ENCODE results near the gene MAPK11.

MAPK11 gene

DNA sequence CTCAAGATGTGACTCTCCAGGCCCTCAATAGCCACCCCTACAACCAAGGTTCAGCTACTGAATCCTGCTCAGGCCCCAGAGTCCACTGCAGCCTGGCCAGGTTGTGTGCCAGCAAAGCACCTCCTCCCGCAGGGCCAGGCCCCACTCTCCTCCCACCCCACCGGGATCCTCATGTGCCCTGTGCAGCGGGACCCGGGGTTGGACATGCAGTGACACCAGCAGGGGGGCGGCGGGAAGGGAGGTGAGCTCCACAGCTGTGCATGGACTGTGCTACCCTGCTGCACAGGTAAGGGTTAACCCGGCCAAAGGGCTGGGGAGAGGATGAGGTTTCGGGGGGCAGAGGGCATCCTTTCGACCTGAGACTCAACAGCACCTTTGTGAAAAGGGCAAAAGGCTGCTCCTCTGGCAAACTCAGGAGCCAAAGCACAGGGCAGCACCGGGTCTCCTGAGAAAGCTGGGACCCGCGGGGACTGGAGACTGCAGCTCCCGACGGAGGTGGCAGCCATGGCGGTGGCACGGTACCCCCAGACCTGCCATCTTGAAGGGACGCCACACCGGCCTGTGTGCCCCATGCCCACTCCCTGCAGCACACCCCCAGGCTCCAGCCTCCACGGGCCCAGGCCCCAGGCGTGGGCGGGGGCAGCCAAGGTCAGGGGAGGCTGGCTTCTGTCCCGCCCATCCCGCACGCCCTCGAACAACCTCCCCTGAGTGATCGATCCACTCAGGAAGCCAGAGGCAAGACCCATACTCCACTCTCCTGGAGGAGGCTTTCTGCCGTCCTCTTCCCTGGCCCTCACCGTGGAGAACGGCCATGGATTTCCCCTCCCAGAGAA is 26.7 kb upstream of the MAPK11 start:
- no peak for DNase-seq

DNA sequence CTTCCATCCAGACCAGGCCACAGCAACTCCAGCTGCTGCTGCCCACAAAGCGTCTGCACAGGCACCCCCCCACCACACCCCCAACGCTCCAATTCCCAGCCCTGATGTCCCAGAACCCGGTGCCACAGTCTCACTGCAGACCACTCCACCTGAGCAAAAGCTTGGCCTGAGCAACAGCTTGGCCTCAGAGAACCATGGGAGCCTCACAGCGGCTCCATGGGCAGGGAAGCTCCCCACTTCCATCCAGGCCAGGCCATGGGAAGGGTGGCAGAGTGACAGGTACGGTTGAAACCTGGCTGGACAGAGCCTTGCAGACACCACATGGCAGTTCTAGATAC is 24.1 kb upstream of the MAPK11 start:
- DNase-seq: no peak

DNA sequence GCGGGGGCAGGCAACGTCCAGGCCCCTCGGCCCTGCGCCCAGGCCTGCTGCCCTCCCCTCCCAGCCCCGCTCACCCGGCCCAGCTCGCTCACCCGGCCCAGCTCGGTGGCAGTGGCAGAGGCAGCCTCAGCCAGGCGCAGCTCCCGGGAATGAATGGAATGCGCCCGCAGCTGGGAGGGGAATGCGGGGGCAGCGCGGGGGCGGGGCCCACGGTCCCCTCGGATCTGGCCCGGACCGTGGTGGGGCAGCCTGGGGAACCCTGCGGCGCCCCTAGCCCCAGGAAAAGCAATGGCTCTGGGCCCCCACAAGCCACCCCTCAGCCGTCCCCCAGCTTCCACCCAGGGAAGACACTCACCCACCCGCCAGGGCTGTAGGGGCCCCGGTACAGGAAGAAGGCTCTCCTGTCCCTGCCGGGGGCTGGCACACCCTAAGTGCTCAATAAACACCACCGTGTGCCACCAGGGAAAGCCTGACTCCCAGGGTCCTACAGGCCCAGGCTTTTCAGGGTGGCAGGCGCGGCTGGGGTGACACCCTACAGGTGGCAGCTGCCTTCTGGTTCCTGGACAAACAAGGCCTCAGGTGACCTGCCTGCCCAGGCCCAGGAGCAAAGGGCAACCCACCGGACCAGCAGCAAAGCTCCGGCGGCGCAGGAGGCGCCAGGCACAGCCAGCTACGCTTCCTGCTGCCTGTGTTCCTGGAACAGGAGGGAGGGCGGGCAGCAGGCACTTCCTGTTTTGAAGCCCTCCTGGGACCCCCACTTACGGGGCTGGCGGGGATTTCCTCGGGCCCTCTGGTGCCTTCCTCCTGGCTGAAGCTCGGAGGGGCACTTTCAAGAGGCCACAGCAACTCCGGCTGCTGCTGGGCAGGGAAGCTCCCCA is 23.5 kb upstream of the MAPK11 start:
- DNase-seq: peak in 12 of 56 donors; percentile 33 to 68 (median 53)

DNA sequence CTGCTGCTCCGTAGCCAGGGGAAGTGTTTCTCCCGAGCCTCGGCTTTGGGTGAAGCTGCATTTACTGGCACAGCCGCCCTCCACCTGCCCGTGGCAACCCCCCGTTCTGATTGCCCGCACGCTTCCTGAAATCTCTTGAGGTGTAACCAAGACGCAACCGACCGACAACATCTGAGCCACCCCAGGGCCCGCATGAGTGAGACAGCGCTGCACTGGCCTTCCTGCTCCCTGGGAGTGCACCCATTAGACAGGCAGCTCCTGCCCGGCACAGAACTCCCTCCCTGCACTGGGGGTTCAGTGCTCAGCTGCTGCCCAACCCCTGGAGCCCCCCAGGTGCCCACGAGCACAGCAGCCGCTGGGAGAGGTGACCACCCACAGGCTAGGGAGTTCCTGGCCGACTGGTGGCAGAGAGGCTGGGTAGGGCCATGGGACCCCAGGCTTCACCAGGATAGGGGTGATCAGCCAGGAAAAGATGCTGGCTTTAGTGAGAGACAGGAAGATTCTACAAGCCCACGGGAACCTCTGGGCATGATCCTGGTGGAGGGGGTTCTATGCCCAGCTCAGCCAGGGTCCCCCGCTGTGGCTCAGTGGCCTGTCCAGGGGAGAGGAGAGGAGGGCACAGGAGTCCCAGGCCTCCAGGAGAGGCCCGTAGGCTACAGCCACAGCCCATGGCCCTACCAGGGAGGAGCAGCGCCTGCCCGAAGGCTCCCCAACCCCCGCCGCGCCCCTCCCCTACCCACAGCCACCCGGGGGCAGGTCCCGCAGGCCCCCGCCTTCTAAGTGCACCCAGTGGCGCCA is 22.7 kb upstream of the MAPK11 start:
- DNase-seq: peak in 2 of 56 donors; percentile 32 to 40

DNA sequence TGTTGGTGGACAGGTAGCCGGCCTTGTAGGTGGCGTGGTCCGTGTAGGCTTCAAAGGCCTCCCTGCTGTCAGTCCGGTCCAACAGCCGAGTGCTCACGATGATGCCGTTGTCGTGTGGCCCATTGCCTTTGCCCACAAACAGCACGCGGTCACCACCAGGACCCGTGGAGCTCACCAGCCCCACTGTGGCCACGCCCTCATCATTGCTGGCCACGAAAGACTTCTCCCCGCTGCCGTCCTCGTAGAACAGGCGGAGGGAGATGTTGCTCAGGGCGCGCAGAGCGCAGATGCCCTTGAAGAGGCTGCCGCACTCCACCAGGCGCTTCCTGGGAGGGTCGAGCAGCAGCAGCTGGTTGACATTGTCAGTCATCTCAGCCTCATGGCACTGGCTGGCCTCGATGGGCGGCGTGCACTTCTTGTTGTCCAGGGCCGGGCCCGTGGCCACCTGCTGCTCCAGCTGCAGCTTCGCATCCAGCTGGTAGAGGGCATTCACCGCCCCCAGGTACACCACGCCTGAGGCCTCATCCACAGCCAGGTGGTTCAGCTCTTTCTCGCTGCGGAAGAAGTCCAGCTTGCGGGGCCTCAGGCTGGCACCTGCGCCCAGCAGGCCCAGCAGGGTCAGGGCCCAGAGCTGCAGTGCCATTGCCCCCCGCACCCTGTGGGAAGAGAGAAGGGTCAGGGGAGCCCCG is 19.9 kb upstream of the MAPK11 start:
- DNase-seq: no peak

DNA sequence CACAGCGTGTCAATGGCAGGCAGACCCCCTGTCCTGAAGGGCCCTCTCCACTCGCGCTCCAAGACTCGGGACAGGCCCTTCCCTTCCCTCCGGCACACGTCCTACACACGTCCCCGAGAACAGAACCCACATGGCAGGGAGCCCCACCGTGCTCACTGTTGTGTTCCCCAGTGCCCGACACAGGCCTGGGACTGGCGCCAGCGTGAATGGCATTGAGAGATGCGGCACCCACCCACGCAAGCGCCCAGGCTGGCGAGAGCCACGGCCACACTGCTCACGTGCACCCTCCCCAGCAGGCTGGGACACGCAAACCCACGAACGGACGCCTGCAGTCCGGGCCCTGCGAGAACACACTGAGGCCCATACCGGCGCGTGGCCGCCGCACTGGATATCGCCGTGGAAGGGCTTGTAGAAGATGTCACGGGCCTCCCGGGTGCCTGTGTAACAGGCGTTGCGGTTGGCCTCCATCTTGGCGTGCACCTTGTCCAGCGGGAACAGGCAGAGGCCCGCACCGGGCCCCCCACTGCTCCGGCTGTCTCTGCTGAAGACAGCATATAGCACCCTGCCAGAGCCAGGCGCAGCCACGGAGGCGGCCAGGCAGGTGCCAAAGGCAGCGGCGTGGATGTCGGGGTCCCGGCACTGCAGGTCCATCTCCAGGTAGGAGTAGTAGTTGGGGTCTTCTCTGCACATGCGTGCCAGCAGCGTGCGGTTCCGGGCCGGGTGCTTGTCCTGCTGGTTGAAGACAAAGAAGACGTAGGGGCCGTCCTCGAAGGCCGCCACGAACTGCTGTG is 19.2 kb upstream of the MAPK11 start:
- DNase-seq: no peak

DNA sequence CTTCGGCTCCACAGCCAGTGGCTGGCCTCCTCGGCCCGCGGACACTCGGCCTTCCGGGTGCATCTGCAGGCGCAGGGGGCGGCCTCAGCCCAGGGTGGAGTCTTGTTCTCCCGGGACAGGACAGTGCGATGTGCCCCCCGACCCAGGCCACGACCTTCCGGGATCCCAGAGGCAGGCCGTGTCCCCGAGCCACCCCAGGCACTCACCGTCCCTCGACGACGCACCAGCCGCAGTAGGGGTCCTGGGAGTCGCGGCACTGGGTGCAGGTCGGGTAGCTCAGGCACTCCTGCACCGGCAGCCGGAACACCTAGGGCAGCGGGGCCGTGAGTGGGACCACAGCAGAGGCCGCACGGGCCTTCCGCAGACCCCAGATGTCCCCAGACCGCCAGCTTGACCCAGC is 17.6 kb upstream of the MAPK11 start:
- no peak for DNase-seq

DNA sequence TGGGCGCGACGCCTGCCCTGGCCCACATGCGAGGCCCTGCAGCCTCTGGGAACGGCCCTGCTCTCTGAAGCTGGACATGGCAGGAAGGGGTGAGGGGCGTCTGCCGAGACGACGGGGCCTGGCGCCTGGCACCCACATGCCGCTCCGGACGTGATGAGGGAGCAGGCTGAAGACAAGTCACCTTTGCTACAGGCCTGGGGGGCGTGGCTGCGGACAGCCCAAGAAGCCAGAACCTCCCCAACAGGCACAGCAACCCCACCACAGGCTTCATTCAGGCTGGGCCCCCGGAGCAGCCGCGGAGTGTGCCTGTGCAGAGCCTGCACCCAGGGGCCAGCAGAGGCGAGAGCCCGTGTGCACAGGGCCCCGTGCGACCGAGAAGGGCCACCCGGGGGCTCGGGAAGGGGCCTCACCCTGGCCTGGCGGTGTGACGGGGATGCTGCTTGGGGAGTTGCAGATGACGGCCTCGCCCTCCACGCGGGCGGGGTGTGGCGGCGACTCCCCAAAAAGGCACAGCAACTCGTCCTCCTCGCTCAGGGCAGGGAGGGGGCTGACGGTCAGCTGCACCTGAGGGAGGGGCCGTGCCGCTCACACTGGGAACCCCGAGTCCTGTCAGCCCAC is 16.6 kb upstream of the MAPK11 start:
- no peak for DNase-seq

DNA sequence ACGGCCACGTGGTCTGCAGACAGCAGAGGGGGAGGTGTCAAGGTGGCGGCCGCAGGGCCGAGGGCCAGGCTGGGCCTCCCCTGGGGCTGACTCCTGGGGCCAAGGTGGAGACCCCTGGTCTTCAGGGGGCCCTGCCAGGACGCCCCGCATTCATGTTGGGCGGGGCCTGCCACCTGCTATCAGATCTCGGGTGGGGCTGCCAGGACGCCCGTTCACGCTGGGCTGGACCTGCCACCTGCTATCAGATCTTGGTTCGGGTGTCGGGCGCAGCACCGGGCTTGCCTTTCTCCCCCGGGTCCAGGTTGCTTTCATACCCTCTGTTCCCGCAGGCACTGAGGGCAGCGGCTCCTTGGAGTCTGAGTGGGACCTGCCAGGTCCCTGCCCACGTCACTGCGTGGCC is 16.1 kb upstream of the MAPK11 start:
- DNase-seq: no peak

DNA sequence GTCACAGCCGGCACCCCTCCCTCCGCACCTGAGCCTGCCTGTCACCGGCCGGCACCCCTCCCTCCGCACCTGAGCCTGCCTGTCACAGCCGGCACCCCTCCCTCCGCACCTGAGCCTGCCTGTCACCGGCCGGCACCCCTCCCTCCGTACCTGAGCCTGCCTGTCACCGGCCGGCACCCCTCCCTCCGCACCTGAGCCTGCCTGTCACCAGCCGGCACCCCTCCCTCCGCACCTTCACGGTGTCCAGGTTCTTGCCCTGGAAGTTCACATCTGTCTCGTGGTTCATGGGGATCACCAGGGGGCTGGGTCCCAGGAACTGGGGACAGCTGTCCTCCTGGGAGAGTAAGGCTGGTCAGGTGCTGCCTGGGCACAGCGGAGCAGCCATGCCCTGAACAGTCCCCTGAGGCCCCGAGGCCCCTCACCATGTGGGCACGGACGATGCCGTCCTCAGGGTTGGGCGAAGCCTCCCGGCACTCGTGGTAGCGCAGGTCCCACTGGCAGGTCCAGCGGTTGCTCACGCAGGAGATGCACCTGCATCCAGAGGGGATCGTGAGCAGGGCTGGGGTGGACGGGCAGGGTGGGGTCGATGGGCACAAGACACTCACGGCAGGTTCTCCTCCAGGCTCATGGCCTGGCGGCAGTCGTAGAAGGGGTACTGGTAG is 15.5 kb upstream of the MAPK11 start:
- DNase-seq: no peak

DNA sequence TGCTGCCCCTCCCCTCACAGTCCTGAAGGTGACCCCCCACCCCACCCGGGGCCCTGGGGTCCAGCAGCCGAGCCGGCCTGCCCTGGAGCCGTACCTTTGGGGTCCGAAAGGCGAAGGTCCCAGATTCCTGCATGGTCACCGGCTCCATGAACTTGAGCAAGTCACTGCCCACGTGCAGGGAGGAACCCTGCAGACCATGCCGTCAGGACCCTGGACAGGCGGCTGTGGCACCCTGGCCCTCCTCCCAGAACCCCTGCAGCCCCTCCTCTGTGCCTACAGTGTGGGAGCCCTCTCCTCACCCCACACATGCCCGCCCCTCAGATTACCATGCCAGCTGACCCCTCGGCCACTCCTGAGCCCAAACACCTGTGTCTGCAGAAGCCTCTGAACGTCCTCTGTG is 14.3 kb upstream of the MAPK11 start:
- DNase-seq: no peak

DNA sequence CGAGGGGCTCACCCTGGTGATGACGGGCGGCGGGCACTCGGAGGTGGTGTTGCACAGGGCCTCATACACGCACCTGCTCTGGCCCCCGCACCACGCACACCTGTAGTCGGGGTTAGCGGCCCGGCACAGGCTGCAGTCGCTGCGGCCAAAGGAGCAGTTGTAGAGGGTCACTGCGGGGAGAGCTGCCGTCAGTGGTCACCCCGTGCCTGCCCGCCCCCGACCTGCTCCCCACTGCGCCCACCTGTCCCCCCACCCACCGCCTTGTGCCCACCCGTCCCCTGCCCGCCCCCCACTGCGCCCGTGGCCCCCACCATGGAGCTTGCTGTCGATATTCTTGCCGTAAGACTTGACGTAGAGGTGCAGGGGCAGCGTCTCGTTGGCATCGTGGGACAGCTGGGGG is 13.6 kb upstream of the MAPK11 start:
- no peak for DNase-seq

DNA sequence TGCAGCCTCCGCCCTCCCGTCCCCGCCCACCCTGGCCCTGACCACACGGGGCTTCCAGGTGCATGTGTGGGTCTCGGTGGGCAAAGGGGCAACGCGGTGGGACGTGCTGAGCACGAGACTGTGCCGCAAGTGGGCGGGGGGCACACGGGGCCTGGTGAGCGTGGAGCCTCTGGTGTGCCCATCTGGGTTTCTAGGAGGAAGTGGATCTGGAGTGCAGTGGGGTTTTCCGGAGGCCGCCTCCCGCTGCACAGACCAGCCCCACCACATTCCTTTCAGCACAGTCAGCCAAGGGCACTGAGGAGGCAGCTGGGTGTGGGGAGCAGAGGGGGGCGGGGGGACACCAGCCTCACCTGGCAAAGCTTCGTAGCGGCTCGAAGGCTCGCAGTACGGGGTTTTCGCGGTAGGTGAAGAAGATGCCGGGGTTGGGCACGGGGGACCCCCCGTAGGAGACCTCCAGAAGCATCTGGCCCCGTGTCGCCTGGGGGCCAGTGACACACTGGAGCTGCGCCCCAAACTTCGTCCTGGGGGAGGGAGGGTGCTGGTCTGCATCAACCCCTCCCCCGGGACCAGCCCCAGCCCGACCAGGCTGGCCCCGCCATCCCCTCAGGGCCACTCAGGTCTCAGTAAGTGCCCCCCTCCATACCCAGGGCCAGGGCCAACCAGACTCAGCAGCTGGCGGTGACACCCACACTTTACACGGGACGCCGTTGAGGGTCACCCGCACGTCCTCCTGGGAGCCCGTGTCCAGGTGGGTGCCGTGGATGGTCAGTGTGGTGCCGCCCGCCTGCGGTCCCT is 12.4 kb upstream of the MAPK11 start:
- no peak for DNase-seq

DNA sequence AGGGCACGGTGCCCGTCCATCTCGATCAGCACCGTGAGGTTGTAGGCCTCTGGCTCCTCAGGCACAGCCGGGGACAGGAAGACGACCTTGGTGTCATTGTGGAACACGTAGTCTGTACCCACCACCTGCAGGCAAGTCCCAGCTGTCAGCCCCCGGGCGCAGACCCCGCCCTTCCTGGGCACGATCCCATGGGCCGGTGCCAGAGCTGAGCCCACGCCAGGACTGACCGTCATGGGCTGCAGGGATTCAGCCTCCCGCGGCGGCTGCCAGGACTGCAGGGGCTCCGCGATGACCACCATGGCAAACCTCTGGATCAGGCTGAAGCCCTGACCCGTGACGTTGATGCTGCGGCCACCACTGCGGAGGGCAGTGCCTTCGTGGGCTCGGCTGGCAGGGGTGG is 11.8 kb upstream of the MAPK11 start:
- DNase-seq: no peak

DNA sequence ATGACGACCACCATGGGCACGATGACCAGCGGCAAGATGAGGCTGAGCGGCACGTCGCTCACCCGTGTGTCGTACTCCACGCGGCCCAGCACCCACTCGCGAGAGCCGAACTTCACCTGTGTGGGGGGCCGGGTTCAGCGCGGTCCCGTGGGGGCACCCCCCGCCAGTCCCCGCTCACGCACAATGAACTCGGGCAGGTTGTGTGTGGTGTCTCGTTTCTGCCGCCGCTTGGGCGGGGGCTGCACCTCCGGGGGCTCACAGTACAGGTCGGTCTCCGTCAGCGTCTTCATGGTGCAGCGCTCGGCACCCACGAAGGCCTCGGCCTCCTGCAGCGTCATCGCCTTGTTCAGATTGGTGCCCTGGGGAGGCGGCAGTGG is 11.2 kb upstream of the MAPK11 start:
- no peak for DNase-seq

DNA sequence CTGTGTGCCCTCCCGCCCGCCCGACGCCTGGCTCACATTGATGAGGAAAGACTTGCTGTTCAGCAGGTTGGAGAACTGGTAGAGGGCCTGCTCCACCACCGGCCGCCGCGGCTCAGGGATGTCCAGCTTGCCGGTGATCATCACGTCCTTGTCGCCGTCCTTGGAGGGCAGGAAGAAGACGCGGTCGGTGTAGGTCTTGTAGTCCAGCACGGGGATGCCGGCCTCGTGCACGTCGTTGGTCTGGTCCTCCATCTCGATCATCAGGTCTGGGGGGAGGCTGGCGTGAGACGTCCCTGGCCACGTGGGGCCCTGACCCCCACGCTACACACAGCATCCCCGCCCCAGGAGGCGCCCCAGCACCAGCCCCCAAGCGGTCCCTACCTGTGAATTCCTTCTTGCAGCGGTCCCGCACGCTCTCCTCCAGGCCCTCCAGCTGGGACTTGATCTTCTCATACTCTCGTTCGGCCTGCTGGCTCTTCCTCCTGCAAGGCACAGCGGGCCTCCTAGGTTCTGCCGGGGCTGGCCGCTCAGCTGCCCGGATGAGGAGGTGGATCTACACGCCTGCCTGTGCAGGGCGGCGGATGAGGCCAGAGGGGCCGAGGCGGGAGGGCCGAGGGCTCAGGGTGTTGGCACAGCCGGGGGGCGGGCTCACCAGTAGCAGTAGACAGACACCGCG is 10.7 kb upstream of the MAPK11 start:
- no peak for DNase-seq

DNA sequence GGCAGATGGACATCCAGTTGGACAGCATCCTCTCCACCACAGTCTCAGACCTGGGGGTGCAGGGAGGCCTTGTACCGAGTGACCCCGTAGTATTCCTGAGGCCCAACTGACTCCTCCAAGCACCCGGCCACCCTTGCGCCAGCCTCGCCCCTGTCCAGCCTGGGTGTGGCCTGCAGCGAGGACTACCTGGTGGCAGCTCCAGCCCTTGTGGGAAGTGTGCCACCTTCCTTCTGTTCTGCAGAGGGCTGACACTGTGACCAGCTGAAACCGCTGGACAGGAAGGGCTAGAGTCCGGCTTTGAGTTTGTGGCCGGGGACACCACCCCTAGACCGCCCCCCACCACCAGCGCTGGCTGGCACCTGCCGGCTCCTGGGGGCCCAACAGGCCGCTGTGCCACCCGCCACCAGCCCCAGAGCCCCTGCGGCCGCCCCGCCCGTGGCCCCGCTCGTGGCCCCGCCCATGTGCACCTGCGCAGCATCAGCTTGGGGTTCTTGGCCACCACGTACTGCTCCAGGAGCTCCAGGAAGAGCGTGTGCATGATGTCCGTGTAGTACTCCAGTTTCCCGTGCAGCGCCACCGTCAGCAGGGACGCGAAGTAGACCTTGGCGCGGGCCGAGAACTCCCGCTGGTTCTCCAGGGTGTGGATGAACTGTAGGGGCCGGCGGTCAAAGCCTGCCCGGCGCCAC is 10.0 kb upstream of the MAPK11 start:
- DNase-seq: no peak
